PFSK-1 (cell line): Measurements from ENCODE around the gene GPR107.

Source experiments
- POLR2AphosphoS5 ChIP-seq: IDR thresholded peaks from 2 replicates; pipeline ENCODE4 v1.6.1; 2012; ENCODE audit warnings: low read depth, mild to moderate bottlenecking, control low read depth, low read length, moderate library complexity
- SIN3A ChIP-seq: IDR thresholded peaks from 2 replicates; pipeline ENCODE4 v1.6.1; 2012; ENCODE audit warnings: mild to moderate bottlenecking, low read length, moderate library complexity, borderline replicate concordance; ENCODE audit not compliant: insufficient read depth
- TAF1 ChIP-seq: IDR thresholded peaks from 2 replicates; pipeline ENCODE4 v1.6.1; 2012; ENCODE audit warnings: low read length, control low read depth, borderline replicate concordance; ENCODE audit not compliant: insufficient read depth
- TF ChIP-seq, protein P1 (sequence below), 2 experiments: IDR thresholded peaks; 2 replicates each; pipeline versions ENCODE4 v1.6.1 to v1.8.0; 2011 to 2012; ENCODE audit warnings: low read depth in 2 of 2, low read length in 2 of 2, control low read depth in 1 of 2, inconsistent platforms in 1 of 2, mild to moderate bottlenecking in 1 of 2, moderate library complexity in 1 of 2; ENCODE audit not compliant: insufficient read depth in 1 of 2

DNA sequence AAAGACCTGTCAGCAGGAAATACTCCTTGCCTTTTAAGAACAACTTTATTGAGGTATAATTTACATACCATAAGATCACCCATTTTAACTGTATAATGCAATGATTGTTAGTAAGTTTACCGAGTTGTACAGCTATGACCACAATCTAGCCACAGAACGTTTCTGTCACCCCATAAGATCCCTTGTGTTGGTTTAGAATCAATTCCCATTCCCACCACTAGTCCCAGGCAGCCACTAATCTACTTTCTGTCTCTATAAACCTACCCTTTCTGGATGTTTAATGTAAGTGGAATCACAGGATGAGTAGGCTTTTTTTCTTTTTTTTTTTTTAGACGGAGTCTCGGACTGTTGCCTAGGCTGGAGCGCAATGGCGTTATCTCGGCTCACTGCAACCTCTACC lies 4.4 kb downstream of the GPR107 start:
- TF ChIP-seq POLR2AphosphoS5 (no peak), SIN3A (no peak), TAF1 (no peak)
- TF ChIP-seq, protein P1, sequence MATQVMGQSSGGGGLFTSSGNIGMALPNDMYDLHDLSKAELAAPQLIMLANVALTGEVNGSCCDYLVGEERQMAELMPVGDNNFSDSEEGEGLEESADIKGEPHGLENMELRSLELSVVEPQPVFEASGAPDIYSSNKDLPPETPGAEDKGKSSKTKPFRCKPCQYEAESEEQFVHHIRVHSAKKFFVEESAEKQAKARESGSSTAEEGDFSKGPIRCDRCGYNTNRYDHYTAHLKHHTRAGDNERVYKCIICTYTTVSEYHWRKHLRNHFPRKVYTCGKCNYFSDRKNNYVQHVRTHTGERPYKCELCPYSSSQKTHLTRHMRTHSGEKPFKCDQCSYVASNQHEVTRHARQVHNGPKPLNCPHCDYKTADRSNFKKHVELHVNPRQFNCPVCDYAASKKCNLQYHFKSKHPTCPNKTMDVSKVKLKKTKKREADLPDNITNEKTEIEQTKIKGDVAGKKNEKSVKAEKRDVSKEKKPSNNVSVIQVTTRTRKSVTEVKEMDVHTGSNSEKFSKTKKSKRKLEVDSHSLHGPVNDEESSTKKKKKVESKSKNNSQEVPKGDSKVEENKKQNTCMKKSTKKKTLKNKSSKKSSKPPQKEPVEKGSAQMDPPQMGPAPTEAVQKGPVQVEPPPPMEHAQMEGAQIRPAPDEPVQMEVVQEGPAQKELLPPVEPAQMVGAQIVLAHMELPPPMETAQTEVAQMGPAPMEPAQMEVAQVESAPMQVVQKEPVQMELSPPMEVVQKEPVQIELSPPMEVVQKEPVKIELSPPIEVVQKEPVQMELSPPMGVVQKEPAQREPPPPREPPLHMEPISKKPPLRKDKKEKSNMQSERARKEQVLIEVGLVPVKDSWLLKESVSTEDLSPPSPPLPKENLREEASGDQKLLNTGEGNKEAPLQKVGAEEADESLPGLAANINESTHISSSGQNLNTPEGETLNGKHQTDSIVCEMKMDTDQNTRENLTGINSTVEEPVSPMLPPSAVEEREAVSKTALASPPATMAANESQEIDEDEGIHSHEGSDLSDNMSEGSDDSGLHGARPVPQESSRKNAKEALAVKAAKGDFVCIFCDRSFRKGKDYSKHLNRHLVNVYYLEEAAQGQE (IDR thresholded peaks at IDR 0.05; ENCODE audit: insufficient read depth in 1 of 2, low read depth in 2 of 2, low read length in 2 of 2), result no peak
